HepG2 (cell line): ENCODE measurements around the gene SIVA1. TPM values are rescaled to one million over a fixed set of nuclear protein-coding genes. Genes with fewer than 3 reads are reported as not detected.

Experiments
- CBFB ChIP-seq: sonication (generic); formaldehyde crosslinking; IDR thresholded peaks from 2 replicates; pipeline ENCODE4 v1.4.0; 2020; ENCODE audit warnings: missing genetic modification reagents
- HNRNPK ChIP-seq: fragments of 200-400 bp; formaldehyde crosslinking; IDR thresholded peaks from 2 replicates; pipeline ENCODE4 v1.6.1; 2018; ENCODE audit warnings: low read length, low read depth, moderate library complexity, mild to moderate bottlenecking; ENCODE audit not compliant: poor library complexity, severe bottlenecking
- KLF13 ChIP-seq: sonication (generic); formaldehyde crosslinking; IDR thresholded peaks from 2 replicates; pipeline ENCODE4 v1.4.0; 2020; ENCODE audit warnings: mild to moderate bottlenecking, missing genetic modification reagents
- NR3C1 ChIP-seq: sonication (generic); formaldehyde crosslinking; IDR thresholded peaks from 2 replicates; pipeline ENCODE4 v1.4.0; 2020; ENCODE audit warnings: missing genetic modification reagents
- RERE ChIP-seq: IDR thresholded peaks from 2 replicates; pipeline ENCODE4 v1.6.1; 2016; ENCODE audit warnings: low read depth, missing genetic modification reagents, missing compliant biosample characterization
- SP140L ChIP-seq: sonication (generic); formaldehyde crosslinking; IDR thresholded peaks from 2 replicates; pipeline ENCODE4 v1.4.0; 2020; ENCODE audit warnings: missing genetic modification reagents, borderline replicate concordance
- SRSF1 ChIP-seq: fragments of 200-400 bp; formaldehyde crosslinking; optimal IDR thresholded peaks from 2 replicates; pipeline ENCODE3; 2017; ENCODE audit warnings: mild to moderate bottlenecking, low read depth, low read length, moderate library complexity
- TFAP4 ChIP-seq: sonication (generic); IDR thresholded peaks from 2 replicates; pipeline ENCODE4 v1.6.1; 2016; ENCODE audit warnings: low read depth, borderline replicate concordance
- THAP9 ChIP-seq: sonication (generic); formaldehyde crosslinking; IDR thresholded peaks from 2 replicates; pipeline ENCODE4; 2020; ENCODE audit warnings: missing genetic modification reagents, mild to moderate bottlenecking, borderline replicate concordance
- THYN1 ChIP-seq: sonication (generic); formaldehyde crosslinking; IDR thresholded peaks from 2 replicates; pipeline ENCODE4 v1.8.1; 2023; ENCODE audit warnings: low read depth, mild to moderate bottlenecking, moderate library complexity, missing genetic modification reagents, borderline replicate concordance
- TP53 ChIP-seq: sonication (generic); formaldehyde crosslinking; conservative IDR thresholded peaks from 2 replicates; pipeline ENCODE4 v1.4.0; 2020; ENCODE audit warnings: missing genetic modification reagents
- U2AF1 ChIP-seq: fragments of 200-400 bp; formaldehyde crosslinking; optimal IDR thresholded peaks from 2 replicates; pipeline ENCODE3; 2017; ENCODE audit warnings: mild to moderate bottlenecking, low read depth, low read length
- ZBTB14 ChIP-seq: sonication (generic); formaldehyde crosslinking; IDR thresholded peaks from 2 replicates; pipeline ENCODE4 v1.4.0; 2020; ENCODE audit warnings: missing genetic modification reagents
- ZNF800 ChIP-seq: sonication (generic); formaldehyde crosslinking; IDR thresholded peaks from 2 replicates; pipeline ENCODE4 v1.4.0; 2020; ENCODE audit warnings: missing genetic modification reagents
- ZSCAN30 ChIP-seq: sonication (generic); formaldehyde crosslinking; IDR thresholded peaks from 2 replicates; pipeline ENCODE4 v1.5.0; 2020; ENCODE audit warnings: mild to moderate bottlenecking, missing genetic modification reagents
- polyA plus RNA-seq, 8 experiments: library from polyadenylated mRNA; depleted of rRNA in 3 of 8; stranded (reverse) in 7 of 8; unstranded in 1 of 8; fragments of >200 nt; fragmentation: Illumina TruSeq in 4 of 8; extraction: Trizol in 4 of 8; gene quantifications; 2 replicates each; pipeline versions ENCODE4 v1.2.1 to v1.2.3, GENCODE V29; 2011 to 2016; ENCODE audit warnings: low read depth in 4 of 8, missing spikeins in 1 of 8, mixed read lengths in 1 of 8; ENCODE audit not compliant: insufficient read depth in 1 of 8
- total RNA-seq, 5 experiments: library from RNA; depleted of rRNA; stranded (reverse); fragments of >200 nt; fragmentation: Illumina TruSeq; extraction: Trizol; gene quantifications; 2 replicates each; pipeline ENCODE4 v1.2.3, GENCODE V29; 2016; ENCODE audit warnings: low read depth in 1 of 5

The SIVA1 gene
- total and polyA plus RNA-seq, 2 of the 13 experiments (the other 11 are each of a cell fraction or from before 2014, with no cell fraction given): 123 to 186 TPM

GRCh38 chr14:104754213-104754851 is 1.4 kb downstream of the SIVA1 start (continued):
- TF ChIP-seq RERE (CRISPR knock-in tag) (0 out of 2 replicates have a peak, but pooled peaks have one; percentile 7), NR3C1 (no peak), ZNF800 (no peak), SP140L (CRISPR knock-in tag) (no peak), HNRNPK (no peak), ZSCAN30 (CRISPR knock-in tag) (no peak), CBFB (CRISPR knock-in tag) (no peak), THYN1 (CRISPR knock-in tag) (no peak), KLF13 (CRISPR knock-in tag) (no peak), ZBTB14 (CRISPR knock-in tag) (no peak), TFAP4 (peak; percentile 88), SRSF1 (no peak), U2AF1 (no peak), TP53 (CRISPR knock-in tag) (no peak), THAP9 (CRISPR knock-in tag) (no peak)
